B cell (primary cell): ENCODE data around the gene PGP. TPM values are rescaled to one million over a fixed set of nuclear protein-coding genes. Genes with fewer than 3 reads are reported as not detected.
"Not testable (repeated sequence)": the region's sequence is repeated elsewhere in the genome, so short reads cannot be mapped to it uniquely, and the experiment has no call there.

Experiments used
- ATAC-seq: fragments of 200-7000 bp; cut with Tn5 transposase; one replicate; pipeline ENCODE4 v1.10.0; 2021; ENCODE audit warnings: low read depth, mild to moderate bottlenecking, moderate number of reproducible peaks, moderate library complexity
- CTCF ChIA-PET: fragments of 350-600 bp; sonication (Branson Sonifier 250); formaldehyde crosslinking; loops from one replicate; lab custom pipeline; 2021; ENCODE audit warnings: antibody characterized with exemption, inconsistent platforms; lab: Charles Lee
- POLR2A ChIA-PET: fragments of 350-600 bp; sonication (Branson Sonifier 250); formaldehyde crosslinking; loops from one replicate; lab custom pipeline; 2021; ENCODE audit warnings: antibody characterized with exemption; lab: Charles Lee
- DNase-seq: peaks from one replicate; pipeline ENCODE4 v3.0.0; 2013
- H2AFZ ChIP-seq: 2 replicates; pipeline ENCODE4 v1.6.1; 2012; ENCODE audit warnings: mild to moderate bottlenecking, low read depth, low read length; ENCODE audit not compliant: insufficient read depth, poor library complexity, severe bottlenecking
- H3K27ac ChIP-seq, 2 donors: 1 replicate in 1 of 2; 2 replicates in 1 of 2; pipeline ENCODE4 v1.5.1; 2012 to 2013; ENCODE audit warnings: low read length in 2 of 2, mild to moderate bottlenecking in 2 of 2, moderate library complexity in 1 of 2
- H3K27me3 ChIP-seq, 4 experiments: fragments of 200-600 bp in 1 of 4; sonication (generic) in 1 of 4; replicated peaks in 1 of 4; 1 replicate in 2 of 4; 2 replicates in 2 of 4; pipeline versions ENCODE4 v1.6.1 to v1.7.0; 2013 to 2016; ENCODE audit warnings: low read length in 3 of 4, mild to moderate bottlenecking in 2 of 4, mixed read lengths in 1 of 4, moderate library complexity in 1 of 4; ENCODE audit not compliant: insufficient read depth in 4 of 4, control insufficient read depth in 3 of 4; ENCODE audit errors: control extremely low read depth in 1 of 4
- H3K36me3 ChIP-seq, 2 experiments: replicated peaks in 1 of 2; 1 replicate in 1 of 2; 2 replicates in 1 of 2; pipeline versions ENCODE4 v1.6.1 to v1.7.1; 2013; ENCODE audit warnings: low read length in 1 of 2; ENCODE audit not compliant: insufficient read depth in 2 of 2, control insufficient read depth in 1 of 2; ENCODE audit errors: control extremely low read depth in 1 of 2, extremely low read depth in 1 of 2
- H3K4me1 ChIP-seq, 2 donors: fragments of 200-600 bp in 1 of 2; sonication (generic) in 1 of 2; 1 replicate in 1 of 2; 2 replicates in 1 of 2; pipeline versions ENCODE4 v1.5.1 to v1.6.1; 2013 to 2017; ENCODE audit warnings: low read length in 2 of 2; ENCODE audit not compliant: control insufficient read depth in 2 of 2, insufficient read depth in 2 of 2
- H3K4me2 ChIP-seq: replicated peaks from 2 replicates; pipeline ENCODE3; 2012; ENCODE audit warnings: mild to moderate bottlenecking, low read depth, low read length; ENCODE audit not compliant: poor library complexity, severe bottlenecking
- H3K4me3 ChIP-seq, 5 experiments: fragments of 200-600 bp in 1 of 5; sonication (generic) in 1 of 5; 1 replicate in 3 of 5; 2 replicates in 2 of 5; pipeline versions ENCODE4 v1.5.1 to v1.7.0; 2011 to 2016; ENCODE audit warnings: low read length in 4 of 5, mild to moderate bottlenecking in 4 of 5, low read depth in 2 of 5, control low read depth in 1 of 5, moderate library complexity in 1 of 5; ENCODE audit not compliant: insufficient read depth in 1 of 5; ENCODE audit errors: control extremely low read depth in 1 of 5, extremely low read depth in 1 of 5
- H3K79me2 ChIP-seq: fragments of 200-600 bp; sonication (generic); one replicate; pipeline ENCODE4 v1.6.0; 2016; ENCODE audit warnings: low read length; ENCODE audit not compliant: control insufficient read depth, insufficient read depth
- H3K9ac ChIP-seq: fragments of 200-600 bp; sonication (generic); 2 replicates; pipeline ENCODE4 v1.6.1; 2017; ENCODE audit warnings: mild to moderate bottlenecking, low read length, moderate library complexity
- H3K9me3 ChIP-seq, 3 donors: one replicate each; pipeline versions ENCODE4 v1.6.1 to v1.7.1; 2013; ENCODE audit warnings: low read length in 2 of 3; ENCODE audit not compliant: control insufficient read depth in 2 of 3, insufficient read depth in 1 of 3; ENCODE audit errors: control extremely low read depth in 1 of 3
- H4K20me1 ChIP-seq: 2 replicates; pipeline ENCODE4 v1.6.0; 2012; ENCODE audit warnings: mild to moderate bottlenecking, low read length; ENCODE audit not compliant: insufficient read depth, control insufficient read depth, poor library complexity, severe bottlenecking
- H3K27ac Mint-ChIP-seq: one replicate; pipeline ENCODE4 v1.8.0; 2021; ENCODE audit warnings: mixed read lengths
- H3K27me3 Mint-ChIP-seq: one replicate; pipeline ENCODE4 v1.8.0; 2021; ENCODE audit warnings: mixed read lengths
- H3K4me1 Mint-ChIP-seq: one replicate; pipeline ENCODE4 v1.8.0; 2021; ENCODE audit warnings: mixed read lengths
- H3K4me3 Mint-ChIP-seq: one replicate; pipeline ENCODE4 v1.8.0; 2021; ENCODE audit warnings: mixed read lengths
- H3K9me3 Mint-ChIP-seq: one replicate; pipeline ENCODE4 v1.8.0; 2022; ENCODE audit warnings: mixed read lengths; ENCODE audit not compliant: insufficient read depth
- EZH2 ChIP-seq: IDR thresholded peaks from 2 replicates; pipeline ENCODE4 v1.6.1; 2012; ENCODE audit warnings: borderline replicate concordance, low read depth, mild to moderate bottlenecking, moderate library complexity, low read length; ENCODE audit not compliant: insufficient read depth, poor library complexity, severe bottlenecking
- WGBS: methylation state at CpG from one replicate; pipeline ENCODE4 v1.1.5; 2013; ENCODE audit warnings: missing lambda C conversion rate; ENCODE audit not compliant: insufficient coverage; 5-methylcytosine and 5-hydroxymethylcytosine counted together
- intact Hi-C: fragments of 100-400 bp; cut with micrococcal nuclease; formaldehyde crosslinking; loops from one replicate; pipeline ENCODE4 v1.10.0; 2022
- polyA minus RNA-seq: library from RNA; depleted of rRNA, polyadenylated mRNA; stranded (reverse); fragments of >200 nt; gene quantifications from 2 replicates; pipeline ENCODE4 v1.2.3, GENCODE V29; 2012
- polyA plus RNA-seq: library from polyadenylated mRNA; depleted of rRNA; stranded (reverse); fragments of >200 nt; gene quantifications from 2 replicates; pipeline ENCODE4 v1.2.3, GENCODE V29; 2012
- total RNA-seq, 2 donors: library from RNA; stranded (reverse); fragments of 120-200 nt in 1 of 2; gene quantifications; 1 replicate in 1 of 2; 2 replicates in 1 of 2; pipeline versions ENCODE4 v1.2.3 to v1.2.4, GENCODE V29; 2013 to 2022
- TF ChIP-seq, protein P1 (sequence below): fragments of 200-600 bp; IDR thresholded peaks from one replicate; pipeline ENCODE4 v1.8.0; 2022; ENCODE audit warnings: antibody characterized with exemption, mild to moderate bottlenecking

Gene PGP
- total RNA-seq, result 15.1 and 16.5 TPM in 2 replicates
- 8.4 TPM for total RNA-seq (2013)
- polyA plus RNA-seq, result 13.4 and 15.4 TPM in 2 replicates
- polyA minus RNA-seq, result 14.6 and 15.8 TPM in 2 replicates

DNA sequence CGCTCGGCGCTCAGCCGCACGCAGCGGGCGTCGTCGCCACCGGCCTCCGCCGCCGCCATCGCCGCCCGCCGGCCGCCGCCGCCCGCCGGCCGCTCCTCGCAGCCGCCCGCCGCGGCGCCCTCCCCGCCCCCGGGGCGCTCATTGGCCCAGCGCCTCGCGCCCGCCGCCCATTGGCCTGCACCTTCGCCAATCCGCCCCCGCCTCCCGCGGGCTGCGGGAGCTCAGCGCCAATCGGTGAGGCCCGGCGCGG lies at the start of gene PGP:
TSS of gene PGP (minus strand) at position 122 of the 250 bp plus-strand sequence. CDS start at position 59, 63 bp downstream.
- ChIA-PET CTCF (interaction anchor here (0.7 to 1.6 kb wide), 4 partner anchors 8 to 59 kb away, joined by 3 to 4 read pairs (median 3); partner anchors contain the start of gene TRAF7), POLR2A (interaction anchor here (0.7 to 1.7 kb wide), 3 partner anchors 8 to 60 kb away, joined by 4 to 7 read pairs (median 4); partner anchors contain the start of gene TRAF7)
- Mint-ChIP-seq H3K4me3 (peak within 1 kb of the TSS; percentile 94), H3K4me1 (peaks cover 16% of the 10 kb centered on the region), H3K27ac (peak within 1 kb of the TSS; percentile 93), H3K27me3 (no peaks in the 10 kb centered on the region), H3K9me3 (no peaks in the 10 kb centered on the region)
- no peaks in the 10 kb centered on the region for H3K27me3 ChIP-seq
- peaks cover 0 to 8% of the 10 kb centered on the region in 2 experiments for H3K36me3 ChIP-seq
- WGBS, result under 1% methylated on average over 48 of the region's 48 CpGs
- H3K4me3 ChIP-seq, result peak within 1 kb of the TSS; percentile 67 to 91 (median 79)
- peak within 1 kb of the TSS; percentile 98 for H3K4me2 ChIP-seq
- peaks cover 10 to 18% of the 10 kb centered on the region in 2 donors for H3K4me1 ChIP-seq
- no peak for TF ChIP-seq EZH2
- TF ChIP-seq, protein P1, sequence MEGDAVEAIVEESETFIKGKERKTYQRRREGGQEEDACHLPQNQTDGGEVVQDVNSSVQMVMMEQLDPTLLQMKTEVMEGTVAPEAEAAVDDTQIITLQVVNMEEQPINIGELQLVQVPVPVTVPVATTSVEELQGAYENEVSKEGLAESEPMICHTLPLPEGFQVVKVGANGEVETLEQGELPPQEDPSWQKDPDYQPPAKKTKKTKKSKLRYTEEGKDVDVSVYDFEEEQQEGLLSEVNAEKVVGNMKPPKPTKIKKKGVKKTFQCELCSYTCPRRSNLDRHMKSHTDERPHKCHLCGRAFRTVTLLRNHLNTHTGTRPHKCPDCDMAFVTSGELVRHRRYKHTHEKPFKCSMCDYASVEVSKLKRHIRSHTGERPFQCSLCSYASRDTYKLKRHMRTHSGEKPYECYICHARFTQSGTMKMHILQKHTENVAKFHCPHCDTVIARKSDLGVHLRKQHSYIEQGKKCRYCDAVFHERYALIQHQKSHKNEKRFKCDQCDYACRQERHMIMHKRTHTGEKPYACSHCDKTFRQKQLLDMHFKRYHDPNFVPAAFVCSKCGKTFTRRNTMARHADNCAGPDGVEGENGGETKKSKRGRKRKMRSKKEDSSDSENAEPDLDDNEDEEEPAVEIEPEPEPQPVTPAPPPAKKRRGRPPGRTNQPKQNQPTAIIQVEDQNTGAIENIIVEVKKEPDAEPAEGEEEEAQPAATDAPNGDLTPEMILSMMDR, result no peak
- H3K9me3 ChIP-seq, result no peaks in the 10 kb centered on the region
- ATAC-seq, result peak; percentile 96
- H2AFZ ChIP-seq, result peak within 1 kb of the TSS; percentile 99
- H3K9ac ChIP-seq, result peak within 1 kb of the TSS; percentile 91
- peaks cover 11% of the 10 kb centered on the region for H4K20me1 ChIP-seq
- intact Hi-C loops, result loop anchor here (2.0 kb wide), 2 partner anchors 54 to 60 kb away; partner anchors contain the start of genes RNPS1 and TRAF7
- peaks cover 6% of the 10 kb centered on the region for H3K79me2 ChIP-seq
- DNase-seq, result no peak
- peak within 1 kb of the TSS; percentile 51 to 83 for H3K27ac ChIP-seq

DNA sequence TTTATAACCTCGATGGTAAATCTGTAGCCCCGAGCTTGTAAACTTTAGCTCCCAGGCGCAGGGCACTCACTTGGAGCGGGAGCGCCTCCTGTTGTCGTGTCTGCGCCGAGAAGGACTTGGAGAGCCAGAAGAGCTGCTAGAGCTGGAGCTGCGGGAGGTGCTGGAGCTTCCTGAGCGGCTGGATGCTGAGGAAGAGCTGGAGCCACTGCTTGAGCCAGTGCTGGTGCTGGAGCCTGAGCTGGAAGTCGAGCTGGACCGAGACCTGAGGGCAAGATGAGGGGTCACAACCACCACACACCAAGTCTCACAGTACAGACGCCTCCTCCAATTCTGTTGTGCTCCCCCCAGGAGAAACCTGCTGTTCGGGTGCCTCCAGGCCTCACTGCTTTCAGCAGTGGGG lies 48.4 kb upstream of the PGP start:
- H4K20me1 ChIP-seq, result peaks cover 63% of the 10 kb centered on the region
- H3K9me3 ChIP-seq, H3K27ac ChIP-seq, DNase-seq, POLR2A ChIA-PET, H3K4me3 Mint-ChIP-seq, H3K4me3 ChIP-seq, H3K4me2 ChIP-seq, H2AFZ ChIP-seq, H3K27me3 ChIP-seq, ATAC-seq, H3K9me3 Mint-ChIP-seq, H3K27ac Mint-ChIP-seq, H3K27me3 Mint-ChIP-seq, H3K9ac ChIP-seq, intact Hi-C loops: not testable (repeated sequence)
- CTCF ChIA-PET, result interaction anchor here (0.9 to 1.1 kb wide), 2 partner anchors 10 to 11 kb away, joined by 3 read pairs; partner anchors contain the start of gene ECI1
- peaks cover 47% of the 10 kb centered on the region for H3K79me2 ChIP-seq
- H3K36me3 ChIP-seq, result peaks cover 8 to 59% of the 10 kb centered on the region in 2 experiments
- 99% methylated on average over 13 of the region's 14 CpGs for WGBS
- H3K4me1 ChIP-seq, result peaks cover 9 to 17% of the 10 kb centered on the region in 2 donors
- peaks cover 32% of the 10 kb centered on the region for H3K4me1 Mint-ChIP-seq
